ENCODE results near the gene GRID1. TPM values are rescaled to one million over a fixed set of nuclear protein-coding genes. Genes with fewer than 3 reads are reported as not detected.
"Not testable (repeated sequence)": the region's sequence is repeated elsewhere in the genome, so short reads cannot be mapped to it uniquely, and the experiment has no call there.

The GRID1 gene
- polyA plus RNA-seq, 5 donors, result 0.54 to 1.5 (median 1.1) TPM

GRCh38 chr10:85838660-85839059, 527.9 kb downstream of the GRID1 start:
- DNase-seq, result not testable (repeated sequence)

GRCh38 chr10:85832988-85833387, 533.6 kb downstream of the GRID1 start:
- no peak for DNase-seq

- DNase-seq, result no peak
Observed at GRCh38 chr10:85831422-85831821, 535.2 kb downstream of the GRID1 start.

- DNase-seq, result no peak
Observed at GRCh38 chr10:85826377-85826776, 540.2 kb downstream of the GRID1 start.

- no peak for DNase-seq
Observed at GRCh38 chr10:85811405-85811804, 555.2 kb downstream of the GRID1 start.

- no peak for DNase-seq
Observed at GRCh38 chr10:85810674-85811073, 555.9 kb downstream of the GRID1 start.

GRCh38 chr10:85795460-85795859, 571.1 kb downstream of the GRID1 start:
- no peak for DNase-seq

- no peak for DNase-seq
Observed at GRCh38 chr10:85794553-85794952, 572.0 kb downstream of the GRID1 start.

GRCh38 chr10:85792533-85792858, 574.1 kb downstream of the GRID1 start:
- no peak for DNase-seq

- peak; percentile 25 to 32 for DNase-seq
Observed at GRCh38 chr10:85791818-85792532, 574.6 kb downstream of the GRID1 start.

GRCh38 chr10:85789982-85790789, 576.4 kb downstream of the GRID1 start:
- DNase-seq, result no peak

- no peak for DNase-seq
Observed at GRCh38 chr10:85789125-85789524, 577.5 kb downstream of the GRID1 start.

GRCh38 chr10:85788570-85788969, 578.0 kb downstream of the GRID1 start:
- no peak for DNase-seq

GRCh38 chr10:85787881-85788280, 578.7 kb downstream of the GRID1 start:
- no peak for DNase-seq

GRCh38 chr10:85787393-85787792, 579.2 kb downstream of the GRID1 start:
- no peak for DNase-seq

- DNase-seq, result no peak
Observed at GRCh38 chr10:85786401-85786899, 580.1 kb downstream of the GRID1 start.

- DNase-seq, result no peak
Observed at GRCh38 chr10:85784792-85785191, 581.8 kb downstream of the GRID1 start.

- no peak for DNase-seq
Observed at GRCh38 chr10:85781404-85781803, 585.2 kb downstream of the GRID1 start.

- DNase-seq, result no peak
Observed at GRCh38 chr10:85778074-85778473, 588.5 kb downstream of the GRID1 start.

- no peak for DNase-seq
Observed at GRCh38 chr10:85767891-85768290, 598.7 kb downstream of the GRID1 start.

- no peak for DNase-seq
Observed at GRCh38 chr10:85764108-85764507, 602.5 kb downstream of the GRID1 start.

GRCh38 chr10:85761906-85762445, 604.6 kb downstream of the GRID1 start:
- DNase-seq, result peak; percentile 2 to 7

Measured in right lung (tissue), 5 donors.